NCI-H128 (cell line): Measurements from ENCODE around the gene FRMD7.

Experiments used
- DNase-seq: peaks from one replicate; lab custom pipeline; 2025; ENCODE audit not compliant: unreplicated experiment; lab: John Stamatoyannopoulos, UW

The FRMD7 gene

GRCh38 chrX:132040066-132040465 is 87.8 kb downstream of the FRMD7 start:
- DNase-seq, result no peak

- no peak for DNase-seq
Observed at GRCh38 chrX:132037479-132037993, 90.3 kb downstream of the FRMD7 start.

- no peak for DNase-seq
Observed at GRCh38 chrX:132034648-132035047, 93.2 kb downstream of the FRMD7 start.

- no peak for DNase-seq
Observed at GRCh38 chrX:132033166-132033565, 94.7 kb downstream of the FRMD7 start.

- DNase-seq, result no peak
Observed at GRCh38 chrX:132031867-132032266, 96.0 kb downstream of the FRMD7 start.

- DNase-seq, result no peak
Observed at GRCh38 chrX:132030264-132030663, 97.6 kb downstream of the FRMD7 start.
